NCI-H526 treated with DMSO at 0.1 percent for 48 hours (cell line): ENCODE data around the gene GAGE10.
"Not testable (repeated sequence)": the region's sequence is repeated elsewhere in the genome, so short reads cannot be mapped to it uniquely, and the experiment has no call there.

Source experiments
- DNase-seq: peaks from one replicate; lab custom pipeline; 2025; lab: John Stamatoyannopoulos, UW

Gene GAGE10

GRCh38 chrX:49323735-49324134 is 20.3 kb downstream of the GAGE10 start:
- DNase-seq: not testable (repeated sequence)

GRCh38 chrX:49330421-49330820 is 27.0 kb downstream of the GAGE10 start:
- DNase-seq: not testable (repeated sequence)

- DNase-seq: not testable (repeated sequence)
Observed at GRCh38 chrX:49331282-49331681, 27.8 kb downstream of the GAGE10 start, which contains the start of gene GAGE13. Gene GAGE13, plus strand, starts transcription at chrX:49331582. Its CDS starts 1,156 bp downstream, at chrX:49332738.

- DNase-seq: not testable (repeated sequence)
Observed at GRCh38 chrX:49331841-49332240, 28.4 kb downstream of the GAGE10 start.

- DNase-seq: not testable (repeated sequence)
Observed at GRCh38 chrX:49341449-49341848, 38.0 kb downstream of the GAGE10 start.

GRCh38 chrX:49344496-49345175 is 41.2 kb downstream of the GAGE10 start:
- not testable (repeated sequence) for DNase-seq

- DNase-seq: not testable (repeated sequence)
Observed at GRCh38 chrX:49345402-49345801, 42.0 kb downstream of the GAGE10 start.

GRCh38 chrX:49346150-49346549 is 42.7 kb downstream of the GAGE10 start:
- DNase-seq: not testable (repeated sequence)
